IMR-90 (cell line): ENCODE measurements around the gene PTPN4. TPM values are rescaled to one million over a fixed set of nuclear protein-coding genes. Genes with fewer than 3 reads are reported as not detected.

Experiments
- ATAC-seq: fragments of 200-7000 bp; cut with Tn5 transposase; 2 replicates; pipeline ENCODE4 v1.9.1; 2020; ENCODE audit warnings: low read depth, mild to moderate bottlenecking, moderate library complexity
- BruUV-seq: library from RNA; stranded (reverse); fragments of 400-500 nt; replicated peaks from 2 replicates; lab custom pipeline; 2021; lab: Mats Ljungman, UMichigan
- CTCF ChIA-PET: fragments of 300-600 bp; formaldehyde crosslinking; extraction: SDS; loops from one replicate; lab custom pipeline; 2021; ENCODE audit warnings: antibody characterized with exemption; lab: Yijun Ruan, JAX
- POLR2A ChIA-PET: fragments of 300-600 bp; sonication (Branson Sonifier 250); formaldehyde crosslinking; loops from one replicate; lab custom pipeline; 2022; ENCODE audit warnings: antibody characterized with exemption; ENCODE audit not compliant: unreplicated experiment; lab: Charles Lee
- DNase-seq: peaks from one replicate; pipeline ENCODE4 v3.0.0; 2013
- H2AFZ ChIP-seq: replicated peaks from 2 replicates; pipeline ENCODE3; 2013; ENCODE audit warnings: low read length, mild to moderate bottlenecking; ENCODE audit not compliant: poor library complexity
- H2AK5ac ChIP-seq: 2 replicates; pipeline ENCODE4 v1.6.1; 2013; ENCODE audit warnings: low read depth, low read length, inconsistent platforms
- H2AK9ac ChIP-seq: replicated peaks from 2 replicates; pipeline ENCODE3; 2013; ENCODE audit warnings: mild to moderate bottlenecking, low read depth, low read length, moderate library complexity; ENCODE audit not compliant: poor library complexity
- H2BK120ac ChIP-seq: 2 replicates; pipeline ENCODE4 v1.6.1; 2013; ENCODE audit warnings: low read depth, low read length, inconsistent platforms
- H2BK15ac ChIP-seq: 3 replicates; pipeline ENCODE4 v1.6.1; 2013; ENCODE audit warnings: low read depth, low read length, inconsistent platforms
- H2BK20ac ChIP-seq: 2 replicates; pipeline ENCODE4 v1.6.1; 2013; ENCODE audit warnings: low read depth, mild to moderate bottlenecking, inconsistent platforms, low read length, moderate library complexity
- H2BK5ac ChIP-seq: 2 replicates; pipeline ENCODE4 v1.6.1; 2013; ENCODE audit warnings: mild to moderate bottlenecking, low read depth, low read length, inconsistent platforms; ENCODE audit not compliant: poor library complexity, severe bottlenecking
- H3K14ac ChIP-seq: replicated peaks from 2 replicates; pipeline ENCODE4 v1.6.1; 2013; ENCODE audit warnings: low read depth, low read length, inconsistent platforms
- H3K18ac ChIP-seq: 2 replicates; pipeline ENCODE4 v1.6.1; 2013; ENCODE audit warnings: low read depth, low read length, control low read depth
- H3K23ac ChIP-seq: 2 replicates; pipeline ENCODE4 v1.6.1; 2013; ENCODE audit warnings: low read depth, low read length, inconsistent platforms
- H3K27ac ChIP-seq: 2 replicates; pipeline ENCODE4 v1.5.1; 2013; ENCODE audit warnings: mild to moderate bottlenecking, control low read depth, low read length; ENCODE audit not compliant: insufficient read depth
- H3K27me3 ChIP-seq: 2 replicates; pipeline ENCODE4 v1.6.1; 2013; ENCODE audit warnings: low read length; ENCODE audit not compliant: control insufficient read depth, insufficient read depth
- H3K36me3 ChIP-seq: 2 replicates; pipeline ENCODE4 v1.6.1; 2013; ENCODE audit warnings: low read length, mixed read lengths; ENCODE audit not compliant: control insufficient read depth, insufficient read depth
- H3K4ac ChIP-seq: 2 replicates; pipeline ENCODE4 v1.6.1; 2013; ENCODE audit warnings: low read depth, low read length, inconsistent platforms
- H3K4me1 ChIP-seq: 2 replicates; pipeline ENCODE4 v1.6.1; 2013; ENCODE audit warnings: low read length, mixed read lengths; ENCODE audit not compliant: control insufficient read depth, insufficient read depth
- H3K4me2 ChIP-seq: 2 replicates; pipeline ENCODE4 v1.6.1; 2013; ENCODE audit warnings: low read depth, mild to moderate bottlenecking, control low read depth, low read length, moderate library complexity
- H3K4me3 ChIP-seq: 2 replicates; pipeline ENCODE4 v1.5.1; 2013; ENCODE audit warnings: low read depth, mild to moderate bottlenecking, control low read depth, low read length, moderate library complexity; ENCODE audit not compliant: insufficient read depth
- H3K56ac ChIP-seq: 2 replicates; pipeline ENCODE4 v1.6.1; 2013; ENCODE audit warnings: low read length, inconsistent platforms; ENCODE audit not compliant: insufficient read depth; ENCODE audit errors: extremely low read depth
- H3K79me1 ChIP-seq, 2 experiments: 2 replicates each; pipeline ENCODE4 v1.6.1; 2013; ENCODE audit warnings: low read length in 2 of 2, inconsistent platforms in 1 of 2, low read depth in 1 of 2
- H3K9ac ChIP-seq: 2 replicates; pipeline ENCODE4 v1.6.1; 2013; ENCODE audit warnings: low read depth, low read length, control low read depth
- H3K9me1 ChIP-seq: 2 replicates; pipeline ENCODE4 v1.6.1; 2013; ENCODE audit warnings: low read length, inconsistent platforms; ENCODE audit not compliant: insufficient read depth
- H3K9me3 ChIP-seq: 2 replicates; pipeline ENCODE4 v1.6.1; 2013; ENCODE audit warnings: low read length; ENCODE audit not compliant: control insufficient read depth, insufficient read depth
- H4K20me1 ChIP-seq: 2 replicates; pipeline ENCODE4 v1.6.1; 2013; ENCODE audit warnings: low read length, inconsistent platforms; ENCODE audit not compliant: insufficient read depth
- H4K5ac ChIP-seq: 2 replicates; pipeline ENCODE4 v1.6.1; 2013; ENCODE audit warnings: mild to moderate bottlenecking, low read depth, low read length, control low read depth
- H4K8ac ChIP-seq, 2 experiments: 2 replicates each; pipeline ENCODE4 v1.6.1; 2013; ENCODE audit warnings: low read depth in 2 of 2, low read length in 2 of 2, control low read depth in 1 of 2, inconsistent platforms in 1 of 2
- H4K91ac ChIP-seq: 2 replicates; pipeline ENCODE4 v1.6.1; 2013; ENCODE audit warnings: low read depth, low read length, inconsistent platforms; ENCODE audit not compliant: insufficient read depth
- BHLHE40 ChIP-seq: fragments of 150-350 bp; IDR thresholded peaks from 2 replicates; pipeline ENCODE4 v1.6.1; 2016; ENCODE audit warnings: mild to moderate bottlenecking, low read depth, low read length
- CEBPB ChIP-seq: IDR thresholded peaks from 2 replicates; pipeline ENCODE4 v1.6.1; 2012; ENCODE audit warnings: low read depth, low read length, improper control_type of control experiment
- CHD1 ChIP-seq: IDR thresholded peaks from 2 replicates; pipeline ENCODE4 v1.6.1; 2012; ENCODE audit warnings: low read depth, low read length, improper control_type of control experiment
- FOS ChIP-seq: fragments of 150-350 bp; IDR thresholded peaks from 2 replicates; pipeline ENCODE4 v1.6.1; 2016; ENCODE audit warnings: low read depth, low read length
- MAFK ChIP-seq: IDR thresholded peaks from 2 replicates; pipeline ENCODE4 v1.6.1; 2012; ENCODE audit warnings: low read depth, low read length, improper control_type of control experiment
- MAZ ChIP-seq: IDR thresholded peaks from 2 replicates; pipeline ENCODE4 v1.6.1; 2012; ENCODE audit warnings: low read depth, mild to moderate bottlenecking, low read length, improper control_type of control experiment, moderate library complexity, borderline replicate concordance
- MXI1 ChIP-seq: IDR thresholded peaks from 2 replicates; pipeline ENCODE4 v1.6.1; 2012; ENCODE audit warnings: low read depth, mild to moderate bottlenecking, low read length, moderate library complexity, borderline replicate concordance
- NFE2L2 ChIP-seq: fragments of 150-350 bp; IDR thresholded peaks from 2 replicates; pipeline ENCODE4 v1.6.1; 2016; ENCODE audit warnings: low read depth, mild to moderate bottlenecking, low read length
- POLR2A ChIP-seq: IDR thresholded peaks from 2 replicates; pipeline ENCODE4 v1.6.1; 2012; ENCODE audit warnings: mild to moderate bottlenecking, low read depth, low read length
- RFX5 ChIP-seq: IDR thresholded peaks from 2 replicates; pipeline ENCODE4 v1.8.0; 2012; ENCODE audit warnings: low read depth, mild to moderate bottlenecking, low read length, moderate library complexity
- SMC3 ChIP-seq: fragments of 150-350 bp; IDR thresholded peaks from 2 replicates; pipeline ENCODE4 v1.6.1; 2016; ENCODE audit warnings: low read depth, mild to moderate bottlenecking, antibody characterized with exemption, low read length, moderate library complexity
- WGBS, 2 experiments: methylation state at CpG; one replicate each; pipeline versions ENCODE4 v1.1.5 to v1.1.7; 2013; ENCODE audit warnings: missing lambda C conversion rate in 2 of 2; ENCODE audit not compliant: insufficient read length in 1 of 2; ENCODE audit errors: extremely low coverage in 2 of 2; 5-methylcytosine and 5-hydroxymethylcytosine counted together
- dilution Hi-C: fragments of 300-500 bp; cut with HindIII; formaldehyde crosslinking; loops from one replicate; pipeline ENCODE4 v1.14.3; 2018; ENCODE audit warnings: low sequenced_read_pairs; ENCODE audit not compliant: unreplicated experiment
- in situ Hi-C: fragments of 300-500 bp; cut with MboI; formaldehyde crosslinking; loops from 3 replicates; pipeline ENCODE4 v1.14.3; 2019; ENCODE audit warnings: low sequenced_read_pairs, inconsistent platforms, mixed read lengths
- intact Hi-C: fragments of 100-400 bp; cut with micrococcal nuclease; formaldehyde crosslinking; loops from 2 replicates; pipeline ENCODE4 v1.10.0; 2022
- polyA plus RNA-seq, 3 experiments: library from polyadenylated mRNA; depleted of rRNA; stranded (reverse); fragments of >200 nt; gene quantifications; 2 replicates each; pipeline ENCODE4 v1.2.3, GENCODE V29; 2012; ENCODE audit warnings: low replicate concordance in 1 of 3
- total RNA-seq: library from RNA; depleted of rRNA; stranded (reverse); fragments of >200 nt; gene quantifications from 2 replicates; pipeline ENCODE4 v1.2.3, GENCODE V29; 2012
- TF ChIP-seq, protein P1 (sequence below): fragments of 150-350 bp; IDR thresholded peaks from 2 replicates; pipeline ENCODE4 v1.6.1; 2017; ENCODE audit warnings: mild to moderate bottlenecking, antibody characterized with exemption, low read length, low read depth
- TF ChIP-seq, protein P2 (sequence below): conservative IDR thresholded peaks from 2 replicates; pipeline ENCODE4 v1.5.1; 2012; ENCODE audit warnings: mild to moderate bottlenecking, low read depth, low read length, improper control_type of control experiment
- TF ChIP-seq, protein P3 (sequence below): fragments of 150-350 bp; IDR thresholded peaks from 2 replicates; pipeline ENCODE4 v1.6.1; 2016; ENCODE audit warnings: low read depth, mild to moderate bottlenecking, low read length, moderate library complexity, borderline replicate concordance

PTPN4 gene
- total and polyA plus RNA-seq, 2 of the 4 experiments (the other 2 are of a cell fraction), result 2.9 to 19.2 TPM

- WGBS, 2 experiments, result 80% methylated on average over 1 of the region's 7 CpGs; no CpG with 5 or more reads in 1 of the 2 experiments
- H4K5ac ChIP-seq, result no peak overlapping the region
- 0 out of 2 replicates have a peak, but pooled peaks cover 3% of the 10 kb centered on the region for H3K9me1 ChIP-seq
- no peak overlapping the region for H3K56ac ChIP-seq
- TF ChIP-seq, protein P1, sequence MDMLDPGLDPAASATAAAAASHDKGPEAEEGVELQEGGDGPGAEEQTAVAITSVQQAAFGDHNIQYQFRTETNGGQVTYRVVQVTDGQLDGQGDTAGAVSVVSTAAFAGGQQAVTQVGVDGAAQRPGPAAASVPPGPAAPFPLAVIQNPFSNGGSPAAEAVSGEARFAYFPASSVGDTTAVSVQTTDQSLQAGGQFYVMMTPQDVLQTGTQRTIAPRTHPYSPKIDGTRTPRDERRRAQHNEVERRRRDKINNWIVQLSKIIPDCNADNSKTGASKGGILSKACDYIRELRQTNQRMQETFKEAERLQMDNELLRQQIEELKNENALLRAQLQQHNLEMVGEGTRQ, result no peak
- TF ChIP-seq BHLHE40, result no peak
- no peak for TF ChIP-seq SMC3
- TF ChIP-seq MAFK, result no peak
- TF ChIP-seq MAZ, result no peak
- TF ChIP-seq NFE2L2, result no peak
- TF ChIP-seq CEBPB, result no peak
- TF ChIP-seq RFX5, result no peak
- TF ChIP-seq, protein P2, sequence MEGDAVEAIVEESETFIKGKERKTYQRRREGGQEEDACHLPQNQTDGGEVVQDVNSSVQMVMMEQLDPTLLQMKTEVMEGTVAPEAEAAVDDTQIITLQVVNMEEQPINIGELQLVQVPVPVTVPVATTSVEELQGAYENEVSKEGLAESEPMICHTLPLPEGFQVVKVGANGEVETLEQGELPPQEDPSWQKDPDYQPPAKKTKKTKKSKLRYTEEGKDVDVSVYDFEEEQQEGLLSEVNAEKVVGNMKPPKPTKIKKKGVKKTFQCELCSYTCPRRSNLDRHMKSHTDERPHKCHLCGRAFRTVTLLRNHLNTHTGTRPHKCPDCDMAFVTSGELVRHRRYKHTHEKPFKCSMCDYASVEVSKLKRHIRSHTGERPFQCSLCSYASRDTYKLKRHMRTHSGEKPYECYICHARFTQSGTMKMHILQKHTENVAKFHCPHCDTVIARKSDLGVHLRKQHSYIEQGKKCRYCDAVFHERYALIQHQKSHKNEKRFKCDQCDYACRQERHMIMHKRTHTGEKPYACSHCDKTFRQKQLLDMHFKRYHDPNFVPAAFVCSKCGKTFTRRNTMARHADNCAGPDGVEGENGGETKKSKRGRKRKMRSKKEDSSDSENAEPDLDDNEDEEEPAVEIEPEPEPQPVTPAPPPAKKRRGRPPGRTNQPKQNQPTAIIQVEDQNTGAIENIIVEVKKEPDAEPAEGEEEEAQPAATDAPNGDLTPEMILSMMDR, result no peak
- TF ChIP-seq CHD1, result no peak
- no peak for TF ChIP-seq MXI1
- no peak for TF ChIP-seq POLR2A
- TF ChIP-seq FOS, result no peak
- TF ChIP-seq, protein P3, sequence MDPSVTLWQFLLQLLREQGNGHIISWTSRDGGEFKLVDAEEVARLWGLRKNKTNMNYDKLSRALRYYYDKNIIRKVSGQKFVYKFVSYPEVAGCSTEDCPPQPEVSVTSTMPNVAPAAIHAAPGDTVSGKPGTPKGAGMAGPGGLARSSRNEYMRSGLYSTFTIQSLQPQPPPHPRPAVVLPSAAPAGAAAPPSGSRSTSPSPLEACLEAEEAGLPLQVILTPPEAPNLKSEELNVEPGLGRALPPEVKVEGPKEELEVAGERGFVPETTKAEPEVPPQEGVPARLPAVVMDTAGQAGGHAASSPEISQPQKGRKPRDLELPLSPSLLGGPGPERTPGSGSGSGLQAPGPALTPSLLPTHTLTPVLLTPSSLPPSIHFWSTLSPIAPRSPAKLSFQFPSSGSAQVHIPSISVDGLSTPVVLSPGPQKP, result no peak
- H4K20me1 ChIP-seq, result no peaks in the 10 kb centered on the region
- POLR2A ChIA-PET, result interaction anchor here (0.6 kb wide), 1 partner anchor 19 kb away, joined by 3 read pairs; no protein-coding TSS in a partner anchor
- no peaks in the 10 kb centered on the region for H3K79me1 ChIP-seq
- H3K18ac ChIP-seq, result no peak overlapping the region
- no peak overlapping the region for H2AK5ac ChIP-seq
- BruUV-seq, result no TSS peak
- no peaks in the 10 kb centered on the region for H3K9me3 ChIP-seq
- no peak overlapping the region for H2BK120ac ChIP-seq
- DNase-seq (no peak), ATAC-seq (no peak)
- H3K36me3 ChIP-seq, result no peaks in the 10 kb centered on the region
- H2AFZ ChIP-seq, result no peak overlapping the region
- peak overlapping the region; percentile 52; the same call in 1 of the 2 replicates for H3K4me2 ChIP-seq
- intact Hi-C loops (no loop called here), dilution Hi-C loops (no loop called here), in situ Hi-C loops (no loop called here)
- no peak overlapping the region for H3K4ac ChIP-seq
- 0 out of 2 replicates have a peak, but pooled peaks cover 3% of the 10 kb centered on the region for H3K4me1 ChIP-seq
- H3K27ac ChIP-seq, result no peak overlapping the region
- H3K27me3 ChIP-seq, result peaks cover 41% of the 10 kb centered on the region
- no peak overlapping the region for H2AK9ac ChIP-seq
- no peak overlapping the region for H3K23ac ChIP-seq
- no peak overlapping the region for H4K8ac ChIP-seq
- no peak overlapping the region for H4K91ac ChIP-seq
- CTCF ChIA-PET, result no interaction called here
- H3K14ac ChIP-seq, result no peak overlapping the region
- no peak overlapping the region for H3K9ac ChIP-seq
- no peak overlapping the region for H3K4me3 ChIP-seq
- no peak overlapping the region for H2BK5ac ChIP-seq
- H2BK20ac ChIP-seq, result no peak overlapping the region
- H2BK15ac ChIP-seq, result no peak overlapping the region
Measured at GRCh38 chr2:119713819-119714490, 45.8 kb upstream of the PTPN4 start.
